Heart left ventricle (tissue), 13 donors: Measurements from ENCODE around the gene C22orf39.

ENCODE experiments used
- CTCF ChIP-seq, 12 donors: fragments of 200-600 bp; sonication (generic) in 4 of 12; IDR thresholded peaks; one replicate each; pipeline versions ENCODE4 v1.5.0 to v1.8.0; 2018 to 2022; ENCODE audit warnings: antibody characterized with exemption in 12 of 12, mild to moderate bottlenecking in 5 of 12
- POLR2A ChIP-seq, 2 donors: fragments of 450-650 bp; IDR thresholded peaks; one replicate each; pipeline ENCODE4 v1.6.1; 2017; ENCODE audit warnings: antibody characterized with exemption in 2 of 2, mild to moderate bottlenecking in 2 of 2, moderate library complexity in 2 of 2
- donor health status: ischemic (EF 13 %, LVEDD 7.1; RV severe dilation, severe dysfunction).
- donor health status: DM: no; HTN: yes; CAD: no.
- donor health status: DM: no; HTN: no; CAD: no.
- donor health status: ischemic (EF 25% LVEDD 6.9; RV normal size, moderate dysfunction).
- donor health status: ischemic (EF 25% LVEDD 5.7; RV mildly dilated, moderate dysfunction).
- donor health status: ischemic (EF 35%, LVEDD 5.7; RV mildly dilated, moderate dysfunction).
- donor health status: nonischemic (EF 11% LVEDD 7.7; RV severe dilation, severe dysfunction).
- donor health status: DM: yes; HTN: yes; CAD: no.
- donor health status: PGD.
- donor health status: ischemic (EF 29% LVEDD 5.4; RV normal size, mild dysfunction).
- donor health status: nonischemic (EF 23%, LVEDD 6.1; RV moderate dilation, normal function).

GRCh38 chr22:19495562-19496323, 48.2 kb upstream of the C22orf39 start:
- TF ChIP-seq CTCF (IDR thresholded peaks at IDR 0.05): peak in 11 of 12 donors; percentile 5 to 57 (median 37)
- TF ChIP-seq POLR2A (IDR thresholded peaks at IDR 0.05): no peak
